Measurements from ENCODE around the gene CD8B2.
"Not testable (repeated sequence)": the region's sequence is repeated elsewhere in the genome, so short reads cannot be mapped to it uniquely, and the experiment has no call there.

Gene CD8B2

DNA sequence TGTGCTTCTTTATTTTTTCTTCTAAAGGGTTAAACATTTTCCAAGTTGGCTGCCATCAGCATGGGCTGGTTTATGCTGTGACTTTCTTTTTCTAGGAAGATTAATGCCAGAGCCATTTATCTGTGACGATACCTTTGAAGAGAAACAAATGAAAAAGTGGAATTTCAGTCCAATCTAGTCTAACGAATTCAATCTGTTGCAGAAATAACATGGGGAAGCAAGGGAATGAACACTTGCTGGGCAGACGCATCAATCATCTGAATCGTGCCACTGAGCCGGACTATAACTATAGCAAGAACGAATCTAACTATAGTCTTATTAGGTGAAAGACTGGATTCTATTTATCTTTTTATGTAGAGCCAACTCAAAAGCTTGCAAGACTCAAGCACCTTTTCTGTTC lies 66.2 kb downstream of the CD8B2 start:
- DNase-seq: no peak

DNA sequence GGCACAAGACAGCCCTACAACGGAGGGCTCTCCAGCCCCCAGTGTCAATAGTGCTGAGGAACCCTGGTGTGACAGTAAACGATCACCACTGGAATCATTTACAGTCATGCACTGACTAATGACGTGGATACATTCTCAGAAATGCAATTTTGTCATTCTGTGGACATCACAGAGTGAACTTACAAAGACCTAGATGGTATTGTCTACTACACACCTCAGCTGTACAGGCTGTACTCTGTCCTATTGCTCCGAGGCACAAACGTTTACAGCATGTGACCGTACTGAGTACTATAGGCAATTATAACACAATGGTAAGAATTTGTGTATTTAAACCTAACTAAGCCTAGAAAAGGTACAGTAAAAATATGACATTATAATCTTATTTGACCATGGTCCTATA lies 67.2 kb downstream of the CD8B2 start:
- DNase-seq: no peak

DNA sequence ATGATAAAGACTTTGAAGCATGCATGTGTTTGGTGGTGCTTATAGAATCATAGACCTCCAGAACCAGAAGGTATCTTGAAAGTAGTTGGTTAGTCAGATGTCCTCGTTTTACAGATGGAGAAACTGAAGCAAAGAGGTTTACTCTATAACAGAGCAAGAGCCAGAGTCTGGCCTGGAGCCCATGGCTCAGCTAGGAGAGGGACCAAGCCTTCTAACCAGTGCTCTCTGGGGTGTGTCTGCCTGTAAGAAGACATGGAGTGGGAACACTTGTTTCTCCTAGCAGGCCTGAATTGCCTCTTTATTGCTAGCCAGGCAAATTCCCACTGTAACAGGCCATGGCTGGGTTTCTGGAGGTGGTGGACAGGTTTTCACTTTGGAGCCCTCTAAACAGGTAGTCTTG lies 67.9 kb downstream of the CD8B2 start:
- no peak for DNase-seq

DNA sequence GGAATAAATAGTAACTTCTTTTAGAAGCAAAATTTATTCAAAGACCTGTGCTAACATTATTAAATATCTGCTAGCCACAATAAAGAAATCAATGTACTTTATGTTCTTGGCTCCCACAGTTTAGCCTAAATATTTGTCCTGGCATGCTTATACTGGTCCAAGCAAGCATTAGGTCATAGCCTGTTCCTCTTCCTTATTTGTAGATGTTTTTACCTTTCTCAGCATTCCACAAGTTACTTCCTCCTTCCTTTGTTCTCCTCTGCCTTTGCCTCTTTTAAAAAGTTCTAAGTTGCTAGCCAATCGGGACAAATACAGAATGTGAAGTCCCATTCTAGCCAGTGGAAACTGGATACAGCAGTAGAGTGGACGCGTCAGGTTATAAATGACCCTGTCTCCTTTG lies 72.6 kb downstream of the CD8B2 start:
- not testable (repeated sequence) for DNase-seq

DNA sequence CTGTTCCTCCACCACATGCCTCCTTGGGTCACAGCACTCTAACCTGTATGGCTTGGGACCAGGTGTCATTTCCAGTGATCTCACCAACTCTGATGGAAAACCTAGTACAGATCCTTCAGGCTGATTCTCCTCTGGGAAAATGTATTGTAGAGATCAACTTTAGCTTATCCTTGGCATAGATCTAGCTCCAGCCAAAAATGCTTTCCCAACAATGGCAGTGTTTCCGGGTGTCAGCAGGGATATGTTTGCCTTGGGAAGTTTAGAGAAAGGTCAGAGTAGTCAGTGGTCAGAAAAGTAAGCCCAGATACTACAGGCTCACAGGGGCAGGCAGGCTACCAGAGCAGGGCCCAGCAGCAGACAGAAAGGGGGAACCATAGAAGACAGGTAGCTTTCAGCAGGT lies 73.6 kb downstream of the CD8B2 start:
- DNase-seq: no peak

DNA sequence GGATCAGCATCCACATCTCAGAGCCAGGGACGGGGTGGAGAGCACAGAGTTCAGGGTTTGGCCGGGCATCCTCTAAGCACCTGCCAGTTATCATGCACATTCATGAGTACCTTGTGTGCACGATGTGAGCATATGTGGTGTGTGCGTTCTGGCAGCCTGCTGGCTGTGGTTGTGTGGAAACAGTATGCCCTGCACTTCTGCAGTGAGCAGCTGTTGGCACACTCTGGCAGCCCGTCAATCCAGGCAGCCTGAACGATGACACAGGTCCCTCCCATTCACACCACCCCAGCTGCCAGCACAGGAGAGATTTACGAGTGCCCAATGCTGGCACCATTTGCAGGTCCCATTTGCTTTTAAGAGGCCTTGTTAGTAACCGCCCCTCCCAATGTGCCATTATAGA lies 74.2 kb downstream of the CD8B2 start:
- no peak for DNase-seq

DNA sequence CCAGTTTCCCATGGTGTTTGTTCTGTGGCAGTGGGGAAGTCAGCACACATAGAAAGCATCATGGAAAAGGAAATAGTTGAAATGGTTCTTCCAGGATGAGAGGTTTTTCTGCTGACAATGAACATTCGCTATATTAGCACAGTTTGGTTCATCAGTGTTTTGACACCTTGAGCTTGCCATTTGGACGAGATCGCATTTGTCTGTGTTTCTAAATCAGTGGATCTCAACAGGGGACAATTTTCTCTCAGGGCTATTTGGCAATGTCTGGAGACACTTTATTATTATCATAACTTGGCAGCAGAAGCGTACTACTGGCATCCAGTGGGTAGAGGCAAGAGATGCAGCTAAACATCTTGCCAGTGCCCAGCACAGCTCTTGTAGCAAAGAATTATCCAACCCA lies 74.6 kb downstream of the CD8B2 start:
- DNase-seq: no peak

DNA sequence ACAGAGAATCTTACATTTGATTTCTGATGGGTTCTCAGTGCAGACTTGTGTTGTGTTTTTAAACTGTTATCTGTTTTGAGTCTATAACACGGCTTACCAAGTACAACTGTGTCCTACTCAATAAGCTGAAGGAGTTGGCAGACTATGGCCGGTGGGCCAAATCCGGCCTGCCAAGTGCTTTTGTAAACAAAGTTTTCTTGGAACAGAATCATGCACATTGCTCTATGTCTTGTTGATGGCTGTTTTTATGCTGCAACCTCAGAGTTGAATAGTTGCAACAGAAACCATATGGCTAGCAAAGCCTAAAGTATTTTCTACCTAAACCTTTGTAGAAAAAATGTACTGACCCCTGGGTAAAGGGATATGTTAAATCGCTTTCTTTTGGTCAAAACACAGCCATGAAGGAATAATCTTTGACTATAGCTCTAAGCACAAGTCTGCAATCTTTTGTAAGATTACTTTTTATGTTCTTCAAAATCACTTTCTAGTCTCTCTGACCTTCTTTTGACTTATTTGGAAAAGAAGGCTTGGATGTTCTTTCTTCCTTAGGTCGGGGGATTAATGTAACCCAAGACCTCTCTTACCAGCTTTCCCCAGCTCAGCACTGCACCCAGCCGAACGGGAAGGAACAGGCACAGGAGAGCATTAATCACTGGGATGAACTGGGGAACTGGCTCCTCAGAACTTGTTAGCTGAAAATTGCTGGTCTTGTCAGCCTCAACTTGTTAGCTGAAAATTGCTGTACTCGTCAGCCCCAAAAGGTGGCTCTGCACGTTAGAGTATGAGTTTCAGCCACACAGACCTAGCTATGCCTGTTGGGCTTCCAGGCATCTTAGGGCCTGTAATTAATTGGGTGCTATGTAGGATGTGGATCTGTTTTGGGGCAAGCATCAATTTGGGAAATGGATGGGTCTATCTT lies 75.4 kb downstream of the CD8B2 start:
- DNase-seq: no peak

DNA sequence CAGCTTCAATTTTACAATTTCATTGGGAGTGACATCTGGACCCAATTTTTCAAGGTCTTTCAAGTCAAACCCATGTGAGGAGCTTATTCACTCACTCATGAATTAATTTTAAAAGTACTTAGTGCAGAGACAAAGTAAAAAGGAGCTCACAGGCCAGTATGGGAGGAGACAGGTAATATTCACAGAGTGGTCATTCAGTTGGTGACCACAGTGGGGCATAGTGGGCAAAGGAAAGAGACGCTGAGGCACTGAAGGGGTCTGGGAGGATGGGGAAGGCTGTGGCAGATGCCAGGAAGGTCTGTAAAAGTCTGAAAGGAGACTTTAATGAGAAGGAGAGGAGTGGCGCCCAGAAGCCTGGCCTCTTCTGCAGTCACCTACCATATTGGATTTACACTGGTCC lies 76.0 kb downstream of the CD8B2 start:
- no peak for DNase-seq

DNA sequence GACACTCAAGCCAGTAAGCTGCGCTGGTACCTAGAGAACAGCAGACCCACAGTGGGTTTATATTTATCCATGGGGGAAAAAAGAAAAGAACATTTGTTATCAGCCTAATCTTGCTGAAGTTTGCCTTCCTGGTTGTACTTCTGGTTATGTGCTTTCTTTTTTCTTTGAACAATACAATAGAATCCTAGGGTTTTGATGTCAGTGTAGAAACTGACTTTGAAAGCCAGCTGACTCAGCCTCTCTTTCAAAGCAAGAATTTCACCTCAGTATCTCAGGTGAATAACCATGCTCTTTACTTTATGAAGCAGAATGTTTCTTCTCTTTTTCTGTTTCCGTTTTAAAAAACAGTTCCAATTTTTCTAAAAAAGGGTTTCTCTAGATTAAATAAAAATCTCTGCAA lies 78.4 kb downstream of the CD8B2 start:
- no peak for DNase-seq

DNA sequence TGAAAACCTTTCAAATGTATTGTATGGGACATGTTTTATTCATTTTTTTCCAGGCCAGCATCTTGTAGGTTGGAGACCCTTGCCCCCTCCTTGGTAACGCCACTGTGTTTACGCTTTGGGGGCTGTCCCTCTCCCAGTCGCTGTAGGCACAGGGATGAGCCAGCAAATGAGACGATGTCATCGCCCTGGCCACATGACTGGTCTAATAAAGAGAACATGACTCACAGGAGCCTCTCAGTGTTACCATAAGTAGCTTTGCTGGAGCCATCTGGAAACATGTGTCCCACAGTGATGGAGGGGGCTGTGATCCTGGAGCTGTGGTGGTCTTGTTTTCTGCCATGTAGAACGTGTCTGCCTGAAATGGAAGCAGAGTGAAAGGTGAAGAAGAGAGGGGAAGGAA lies 78.9 kb downstream of the CD8B2 start:
- no peak for DNase-seq

DNA sequence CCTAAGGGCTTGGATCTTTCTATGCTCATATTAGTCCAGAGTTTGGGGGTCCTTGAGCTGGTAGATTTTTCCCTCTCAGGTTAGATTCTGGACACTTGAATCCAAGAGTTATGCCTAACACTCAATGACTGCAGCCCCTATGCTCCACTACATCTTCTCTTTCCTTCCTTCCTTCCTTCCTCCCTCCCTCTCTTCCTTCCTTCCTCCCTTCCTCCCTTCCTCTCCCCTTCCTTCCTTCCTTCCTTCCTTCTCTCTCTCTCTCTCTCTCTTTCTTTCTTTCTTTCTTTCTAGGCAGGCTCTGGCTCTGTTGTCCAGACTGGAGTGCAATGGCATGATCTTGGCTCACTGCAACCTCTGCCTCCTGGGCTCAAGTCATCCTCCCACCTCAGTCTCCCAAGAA lies 79.3 kb downstream of the CD8B2 start:
- not testable (repeated sequence) for DNase-seq

DNA sequence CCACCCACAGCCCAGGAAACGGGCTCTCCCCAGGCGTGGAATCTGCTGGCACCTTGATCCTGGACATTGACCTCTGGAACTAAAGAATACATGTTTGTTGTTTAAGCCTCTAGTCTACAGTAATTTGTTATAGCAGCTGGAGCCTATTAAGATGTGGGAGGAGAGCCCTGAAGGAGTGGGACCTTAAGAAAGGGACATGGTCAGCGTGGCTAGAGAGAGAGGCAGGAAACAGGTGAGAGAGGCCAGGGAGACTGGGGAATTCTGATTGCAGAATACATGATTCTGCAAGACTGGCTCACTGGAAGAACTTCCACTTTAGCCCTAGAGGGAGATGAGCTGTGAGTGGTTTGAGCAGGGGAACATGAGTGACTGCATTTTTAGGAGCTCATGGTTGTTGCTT lies 83.2 kb downstream of the CD8B2 start:
- DNase-seq: no peak

Data from eye (tissue), 1 donor.